Gastroesophageal sphincter (tissue), 4 donors: ENCODE data around the gene RASL11A. TPM values are rescaled to one million over a fixed set of nuclear protein-coding genes. Genes with fewer than 3 reads are reported as not detected.

Experiments used
- ATAC-seq: fragments of 150-250 bp; one replicate; pipeline ENCODE4 v1.9.1; 2016; ENCODE audit warnings: mild to moderate bottlenecking, moderate library complexity
- H3K27ac ChIP-seq, 4 donors: fragments of 200-600 bp; sonication (generic) in 3 of 4; 1 replicate in 3 of 4; 2 replicates in 1 of 4; pipeline ENCODE4 v1.5.1; 2016 to 2019
- H3K27me3 ChIP-seq: fragments of 200-600 bp; sonication (generic); one replicate; pipeline ENCODE4 v1.5.1; 2019
- H3K36me3 ChIP-seq, 2 donors: fragments of 200-600 bp; sonication (generic); one replicate each; pipeline ENCODE4 v1.5.1; 2019; ENCODE audit warnings: control low read depth in 1 of 2
- H3K4me1 ChIP-seq, 3 donors: fragments of 200-600 bp; sonication (generic); 1 replicate in 2 of 3; 2 replicates in 1 of 3; pipeline ENCODE4 v1.5.1; 2016 to 2019; ENCODE audit warnings: control low read depth in 2 of 3
- H3K4me3 ChIP-seq, 2 donors: fragments of 200-600 bp; sonication (generic); one replicate each; pipeline ENCODE4 v1.5.1; 2019; ENCODE audit warnings: mild to moderate bottlenecking in 1 of 2, moderate library complexity in 1 of 2
- H3K9me3 ChIP-seq, 3 donors: fragments of 200-600 bp; sonication (generic); one replicate each; pipeline ENCODE4 v1.5.1; 2017 to 2019; ENCODE audit warnings: control low read depth in 2 of 3
- CTCF ChIP-seq, 4 experiments: fragments of 200-600 bp in 2 of 4; fragments of 450-650 bp in 2 of 4; sonication (generic) in 1 of 4; IDR thresholded peaks; one replicate each; pipeline ENCODE4 v1.5.1; 2017 to 2019; ENCODE audit warnings: antibody characterized with exemption in 4 of 4, mild to moderate bottlenecking in 2 of 4, moderate library complexity in 2 of 4
- EP300 ChIP-seq: sonication (generic); formaldehyde crosslinking; IDR thresholded peaks from one replicate; pipeline ENCODE4 v1.6.1; 2017; ENCODE audit warnings: antibody characterized with exemption, mild to moderate bottlenecking
- POLR2A ChIP-seq, 2 donors: fragments of 450-650 bp; IDR thresholded peaks; one replicate each; pipeline ENCODE4 v1.6.1; 2017; ENCODE audit warnings: antibody characterized with exemption in 2 of 2, mild to moderate bottlenecking in 2 of 2, moderate library complexity in 1 of 2
- POLR2AphosphoS5 ChIP-seq: sonication (generic); formaldehyde crosslinking; IDR thresholded peaks from one replicate; pipeline ENCODE4 v1.6.1; 2017; ENCODE audit warnings: antibody characterized with exemption
- WGBS, 2 donors: methylation state at CpG; one replicate each; pipeline ENCODE4 v1.1.5; 2018; ENCODE audit warnings: low coverage in 1 of 2; 5-methylcytosine and 5-hydroxymethylcytosine counted together
- total RNA-seq, 4 donors: library from RNA; depleted of rRNA; stranded (reverse); fragments of >200 nt; gene quantifications; one replicate each; pipeline ENCODE4 v1.1.0, GENCODE V29; 2016

The RASL11A gene
- total RNA-seq, 4 donors from 2014 or later = 12.8 to 53.6 (median 35.4) TPM

- Histone ChIP-seq H3K4me1 (peaks cover 8 to 53% (median 15%) of the 10 kb centered on the region in 3 donors), H3K27me3 (no peaks in the 10 kb centered on the region), H3K4me3 (peak within 1 kb of the TSS; percentile 69 to 80), H3K27ac (peak within 1 kb of the TSS; percentile 83 to 95 (median 88)), H3K9me3 (no peaks in the 10 kb centered on the region), H3K36me3 (peaks cover 0 to 27% of the 10 kb centered on the region in 2 donors)
- TF ChIP-seq POLR2A (IDR thresholded peaks at IDR 0.05) = peak; percentile 77 to 84
- TF ChIP-seq POLR2AphosphoS5 = peak; percentile 91
- no peak for TF ChIP-seq CTCF (IDR thresholded peaks at IDR 0.05)
- TF ChIP-seq EP300 = peak; percentile 57
- 0% methylated on average over 16 to 17 of the region's 69 CpGs for WGBS, 2 donors
- peak; percentile 98 for ATAC-seq
Measured at GRCh38 chr13:27251166-27252091, 19.2 kb upstream of the RASL11A start, which contains the start of gene RPL21. RPL21 (plus strand) TSS chr13:27251558; CDS start chr13:27253777, 2,219 bp downstream.

- no peak for TF ChIP-seq CTCF (IDR thresholded peaks at IDR 0.05)
- no peak for TF ChIP-seq POLR2AphosphoS5
- TF ChIP-seq EP300 = no peak
- TF ChIP-seq POLR2A (IDR thresholded peaks at IDR 0.05) = no peak
- Histone ChIP-seq H3K27ac (peak overlapping the region; percentile 83 to 95 (median 88)), H3K9me3 (no peaks in the 10 kb centered on the region), H3K4me3 (peak overlapping the region; percentile 69 to 80), H3K27me3 (no peaks in the 10 kb centered on the region), H3K36me3 (peaks cover 0 to 37% of the 10 kb centered on the region in 2 donors), H3K4me1 (peaks cover 8 to 59% (median 15%) of the 10 kb centered on the region in 3 donors)
- ATAC-seq = no peak
Measured at GRCh38 chr13:27252467-27252866, 18.2 kb upstream of the RASL11A start.

GRCh38 chr13:27257233-27257568 is 13.4 kb upstream of the RASL11A start:
- ATAC-seq = no peak
- Histone ChIP-seq H3K27ac (peak overlapping the region in 1 of 4 donors; percentile 1), H3K4me3 (no peak overlapping the region), H3K4me1 (peaks cover 8 to 53% (median 12%) of the 10 kb centered on the region in 3 donors), H3K36me3 (peaks cover 0 to 65% of the 10 kb centered on the region in 2 donors), H3K27me3 (no peaks in the 10 kb centered on the region), H3K9me3 (no peaks in the 10 kb centered on the region)
- 83 to 90% methylated on average over 3 of the region's 3 CpGs for WGBS, 2 donors
- no peak for TF ChIP-seq CTCF (IDR thresholded peaks at IDR 0.05)

GRCh38 chr13:27257648-27258253 is 12.9 kb upstream of the RASL11A start:
- Histone ChIP-seq H3K9me3 (no peaks in the 10 kb centered on the region), H3K4me1 (peaks cover 8 to 47% (median 10%) of the 10 kb centered on the region in 3 donors), H3K36me3 (peaks cover 0 to 71% of the 10 kb centered on the region in 2 donors), H3K27ac (no peak overlapping the region), H3K27me3 (no peaks in the 10 kb centered on the region), H3K4me3 (no peak overlapping the region)
- TF ChIP-seq POLR2A (IDR thresholded peaks at IDR 0.05) = no peak
- peak; percentile 20 for TF ChIP-seq POLR2AphosphoS5
- ATAC-seq = no peak
- 78 to 80% methylated on average over 7 to 9 of the region's 11 CpGs for WGBS, 2 donors

GRCh38 chr13:27258637-27259386 is 11.8 kb upstream of the RASL11A start:
- ATAC-seq = no peak
- peaks cover 0 to 72% of the 10 kb centered on the region in 2 donors for H3K36me3 ChIP-seq
- H3K27ac ChIP-seq = no peak overlapping the region
- H3K27me3 ChIP-seq = no peaks in the 10 kb centered on the region
- WGBS, 2 donors = 96 to 98% methylated on average over 5 of the region's 5 CpGs
- no peak overlapping the region for H3K4me3 ChIP-seq
- TF ChIP-seq CTCF (IDR thresholded peaks at IDR 0.05) (no peak), POLR2AphosphoS5 (no peak), EP300 (no peak)
- H3K9me3 ChIP-seq = no peaks in the 10 kb centered on the region
- H3K4me1 ChIP-seq = peaks cover 4 to 41% (median 13%) of the 10 kb centered on the region in 3 donors
